Activated CD4-positive, alpha-beta T cell treated with anti-CD3 and anti-CD28 coated beads, Interleukin-2, amount 10 ng/mL, durations not matched to agents 24 days and 14 days (primary cell): ENCODE data around the gene SEC14L3. TPM values are rescaled to one million over a fixed set of nuclear protein-coding genes. Genes with fewer than 3 reads are reported as not detected.

ENCODE experiments used
- DNase-seq: peaks from one replicate; pipeline ENCODE4 v3.0.0; 2022
- H3K27ac Mint-ChIP-seq: one replicate; pipeline ENCODE4 v1.8.0; 2022; ENCODE audit warnings: mild to moderate bottlenecking, mixed read lengths
- H3K27me3 Mint-ChIP-seq: one replicate; pipeline ENCODE4 v1.8.0; 2022; ENCODE audit warnings: mixed read lengths
- H3K36me3 Mint-ChIP-seq: one replicate; pipeline ENCODE4 v1.8.0; 2022; ENCODE audit warnings: low read depth, mild to moderate bottlenecking, mixed read lengths
- H3K4me1 Mint-ChIP-seq: one replicate; pipeline ENCODE4 v1.8.0; 2021; ENCODE audit warnings: mixed read lengths
- H3K4me3 Mint-ChIP-seq: one replicate; pipeline ENCODE4 v1.8.0; 2022; ENCODE audit warnings: mild to moderate bottlenecking, moderate library complexity, mixed read lengths
- H3K9me3 Mint-ChIP-seq: one replicate; pipeline ENCODE4 v1.8.0; 2021; ENCODE audit warnings: mixed read lengths
- intact Hi-C: fragments of 100-400 bp; cut with micrococcal nuclease; formaldehyde crosslinking; loops from one replicate; pipeline ENCODE4 v1.15.1; 2023
- total RNA-seq: library from RNA; stranded (reverse); gene quantifications from 2 replicates; pipeline ENCODE4 v1.2.3, GENCODE V29; 2022

The SEC14L3 gene
- total RNA-seq, 1 donor from 2014 or later, result not detected

- H3K9me3 Mint-ChIP-seq, result peaks cover 3% of the 10 kb centered on the region
- H3K27ac Mint-ChIP-seq, result no peak overlapping the region
- intact Hi-C loops, result loop anchor here (2.0 kb wide), 1 partner anchor 40 kb away; no protein-coding TSS in a partner anchor
- H3K36me3 Mint-ChIP-seq, result peaks cover 6% of the 10 kb centered on the region
- peak; percentile 87 for DNase-seq
- H3K4me1 Mint-ChIP-seq, result peaks cover 23% of the 10 kb centered on the region
- H3K4me3 Mint-ChIP-seq, result no peak overlapping the region
- peaks cover 24% of the 10 kb centered on the region for H3K27me3 Mint-ChIP-seq
These were observed 27.0 kb downstream of the SEC14L3 start for GRCh38 chr22:30444632-30445437.

GRCh38 chr22:30441088-30441487 lies 30.7 kb downstream of the SEC14L3 start:
- H3K4me3 Mint-ChIP-seq, result no peak overlapping the region

GRCh38 chr22:30439836-30440235 lies 32.0 kb downstream of the SEC14L3 start:
- peaks cover 19% of the 10 kb centered on the region for H3K9me3 Mint-ChIP-seq
- H3K36me3 Mint-ChIP-seq, result peaks cover 17% of the 10 kb centered on the region
- no peak for DNase-seq
- H3K4me1 Mint-ChIP-seq, result peaks cover 33% of the 10 kb centered on the region
- no peak overlapping the region for H3K27ac Mint-ChIP-seq
- peaks cover 19% of the 10 kb centered on the region for H3K27me3 Mint-ChIP-seq
- intact Hi-C loops, result no loop called here
- H3K4me3 Mint-ChIP-seq, result no peak overlapping the region

More at GRCh38 chr22:30441088-30441487, 30.7 kb downstream of the SEC14L3 start:
- no peak overlapping the region for H3K27ac Mint-ChIP-seq
- peaks cover 23% of the 10 kb centered on the region for H3K27me3 Mint-ChIP-seq
- peaks cover 8% of the 10 kb centered on the region for H3K9me3 Mint-ChIP-seq
- peaks cover 23% of the 10 kb centered on the region for H3K4me1 Mint-ChIP-seq
- intact Hi-C loops, result no loop called here
- DNase-seq, result no peak
- peaks cover 8% of the 10 kb centered on the region for H3K36me3 Mint-ChIP-seq

GRCh38 chr22:30439226-30439625 lies 32.6 kb downstream of the SEC14L3 start:
- Mint-ChIP-seq H3K4me3 (no peak overlapping the region), H3K27me3 (peaks cover 19% of the 10 kb centered on the region), H3K4me1 (peaks cover 37% of the 10 kb centered on the region), H3K36me3 (peaks cover 22% of the 10 kb centered on the region), H3K9me3 (peaks cover 23% of the 10 kb centered on the region), H3K27ac (no peak overlapping the region)
- DNase-seq, result no peak
- intact Hi-C loops, result no loop called here

GRCh38 chr22:30438559-30438958 lies 33.3 kb downstream of the SEC14L3 start:
- peaks cover 19% of the 10 kb centered on the region for H3K27me3 Mint-ChIP-seq
- peaks cover 23% of the 10 kb centered on the region for H3K9me3 Mint-ChIP-seq
- intact Hi-C loops, result no loop called here
- DNase-seq, result no peak
- no peak overlapping the region for H3K27ac Mint-ChIP-seq
- H3K36me3 Mint-ChIP-seq, result peaks cover 24% of the 10 kb centered on the region
- H3K4me3 Mint-ChIP-seq, result no peak overlapping the region
- H3K4me1 Mint-ChIP-seq, result peaks cover 38% of the 10 kb centered on the region

- Mint-ChIP-seq H3K4me3 (peak overlapping the region; percentile 79), H3K9me3 (peaks cover 20% of the 10 kb centered on the region), H3K27me3 (peaks cover 12% of the 10 kb centered on the region), H3K36me3 (peaks cover 18% of the 10 kb centered on the region), H3K27ac (peak overlapping the region; percentile 94), H3K4me1 (peaks cover 24% of the 10 kb centered on the region)
- intact Hi-C loops, result no loop called here
- DNase-seq, result no peak
These were observed 35.6 kb downstream of the SEC14L3 start for GRCh38 chr22:30436196-30436595.

GRCh38 chr22:30435674-30436126 lies 36.1 kb downstream of the SEC14L3 start:
- peaks cover 8% of the 10 kb centered on the region for H3K27me3 Mint-ChIP-seq
- H3K36me3 Mint-ChIP-seq, result peaks cover 18% of the 10 kb centered on the region
- DNase-seq, result peak; percentile 90
- peaks cover 21% of the 10 kb centered on the region for H3K4me1 Mint-ChIP-seq
- intact Hi-C loops, result loop anchor here (1.0 kb wide), 1 partner anchor 9 kb away; no protein-coding TSS in a partner anchor
- H3K27ac Mint-ChIP-seq, result peak overlapping the region; percentile 94
- H3K9me3 Mint-ChIP-seq, result peaks cover 20% of the 10 kb centered on the region
- peak overlapping the region; percentile 79 for H3K4me3 Mint-ChIP-seq

GRCh38 chr22:30434843-30435242 lies 37.0 kb downstream of the SEC14L3 start:
- H3K36me3 Mint-ChIP-seq, result peaks cover 20% of the 10 kb centered on the region
- peaks cover 3% of the 10 kb centered on the region for H3K27me3 Mint-ChIP-seq
- no peak for DNase-seq
- peak overlapping the region; percentile 41 for H3K4me3 Mint-ChIP-seq
- H3K4me1 Mint-ChIP-seq, result peaks cover 19% of the 10 kb centered on the region
- intact Hi-C loops, result loop anchor here (1.0 kb wide), 1 partner anchor 9 kb away; no protein-coding TSS in a partner anchor
- peaks cover 20% of the 10 kb centered on the region for H3K9me3 Mint-ChIP-seq
- H3K27ac Mint-ChIP-seq, result peak overlapping the region; percentile 94

- Mint-ChIP-seq H3K27me3 (peaks cover 3% of the 10 kb centered on the region), H3K36me3 (peaks cover 23% of the 10 kb centered on the region), H3K27ac (no peak overlapping the region), H3K9me3 (peaks cover 20% of the 10 kb centered on the region), H3K4me3 (no peak overlapping the region), H3K4me1 (peaks cover 19% of the 10 kb centered on the region)
- intact Hi-C loops, result no loop called here
- no peak for DNase-seq
These were observed 38.0 kb downstream of the SEC14L3 start for GRCh38 chr22:30433773-30434172.

- Mint-ChIP-seq H3K27me3 (peaks cover 1% of the 10 kb centered on the region), H3K4me3 (no peak overlapping the region), H3K27ac (no peak overlapping the region), H3K36me3 (peaks cover 28% of the 10 kb centered on the region), H3K4me1 (peaks cover 19% of the 10 kb centered on the region), H3K9me3 (peaks cover 20% of the 10 kb centered on the region)
- intact Hi-C loops, result no loop called here
- no peak for DNase-seq
These were observed 38.6 kb downstream of the SEC14L3 start for GRCh38 chr22:30433227-30433626.

- DNase-seq, result no peak
- no peak overlapping the region for H3K27ac Mint-ChIP-seq
- peaks cover 33% of the 10 kb centered on the region for H3K36me3 Mint-ChIP-seq
- H3K27me3 Mint-ChIP-seq, result no peaks in the 10 kb centered on the region
- peaks cover 20% of the 10 kb centered on the region for H3K9me3 Mint-ChIP-seq
- no peak overlapping the region for H3K4me3 Mint-ChIP-seq
- H3K4me1 Mint-ChIP-seq, result peaks cover 21% of the 10 kb centered on the region
- intact Hi-C loops, result no loop called here
These were observed 39.3 kb downstream of the SEC14L3 start for GRCh38 chr22:30432520-30432919.

GRCh38 chr22:30432096-30432495 lies 39.7 kb downstream of the SEC14L3 start:
- Mint-ChIP-seq H3K27ac (no peak overlapping the region), H3K27me3 (no peaks in the 10 kb centered on the region), H3K4me1 (peaks cover 25% of the 10 kb centered on the region), H3K36me3 (peaks cover 38% of the 10 kb centered on the region), H3K4me3 (no peak overlapping the region), H3K9me3 (peaks cover 19% of the 10 kb centered on the region)
- no peak for DNase-seq
- intact Hi-C loops, result no loop called here

GRCh38 chr22:30430933-30431332 lies 40.9 kb downstream of the SEC14L3 start:
- peaks cover 43% of the 10 kb centered on the region for H3K36me3 Mint-ChIP-seq
- no peaks in the 10 kb centered on the region for H3K27me3 Mint-ChIP-seq

GRCh38 chr22:30429887-30430286 lies 41.9 kb downstream of the SEC14L3 start:
- peaks cover 37% of the 10 kb centered on the region for H3K36me3 Mint-ChIP-seq
- peaks cover 30% of the 10 kb centered on the region for H3K4me1 Mint-ChIP-seq
- H3K9me3 Mint-ChIP-seq, result peaks cover 4% of the 10 kb centered on the region
- no peak overlapping the region for H3K27ac Mint-ChIP-seq
- no peaks in the 10 kb centered on the region for H3K27me3 Mint-ChIP-seq
- intact Hi-C loops, result loop anchor here (10.0 kb wide), 4 partner anchors 235 to 1065 kb away; partner anchors contain the start of genes NF2, SFI1, UQCR10 and ZMAT5
- no peak overlapping the region for H3K4me3 Mint-ChIP-seq
- DNase-seq, result no peak

More at GRCh38 chr22:30430933-30431332, 40.9 kb downstream of the SEC14L3 start:
- H3K4me1 Mint-ChIP-seq, result peaks cover 36% of the 10 kb centered on the region
- no peak overlapping the region for H3K4me3 Mint-ChIP-seq
- peaks cover 14% of the 10 kb centered on the region for H3K9me3 Mint-ChIP-seq
- intact Hi-C loops, result no loop called here
- DNase-seq, result no peak
- no peak overlapping the region for H3K27ac Mint-ChIP-seq
